HepG2 (cell line): ENCODE data around the gene ASPRV1. TPM values are rescaled to one million over a fixed set of nuclear protein-coding genes. Genes with fewer than 3 reads are reported as not detected.

Experiments
- HNF1B ChIP-seq: sonication (generic); formaldehyde crosslinking; IDR thresholded peaks from 2 replicates; pipeline ENCODE4 v1.5.1; 2020; ENCODE audit warnings: mild to moderate bottlenecking, moderate library complexity, missing genetic modification reagents
- IRF2 ChIP-seq: IDR thresholded peaks from 2 replicates; pipeline ENCODE4 v1.6.1; 2018; ENCODE audit warnings: missing genetic modification reagents, missing compliant biosample characterization
- KDM5B ChIP-seq: sonication (generic); formaldehyde crosslinking; IDR thresholded peaks from 2 replicates; pipeline ENCODE4 v1.4.0; 2020; ENCODE audit warnings: missing genetic modification reagents, mild to moderate bottlenecking, borderline replicate concordance
- MAFK ChIP-seq, 2 experiments: IDR thresholded peaks in 1 of 2; conservative IDR thresholded peaks in 1 of 2; 2 replicates each; pipeline ENCODE4 v1.6.1; 2011; ENCODE audit warnings: improper control_type of control experiment in 2 of 2, low read length in 2 of 2
- MBD4 ChIP-seq: IDR thresholded peaks from 2 replicates; pipeline ENCODE4 v1.6.1; 2012; ENCODE audit warnings: low read length, inconsistent platforms, borderline replicate concordance
- NR2F6 ChIP-seq, 2 experiments: IDR thresholded peaks; 2 replicates each; pipeline ENCODE4 v1.6.1; 2016; ENCODE audit warnings: antibody characterized with exemption in 1 of 2, mild to moderate bottlenecking in 1 of 2
- RFX5 ChIP-seq: IDR thresholded peaks from 2 replicates; pipeline ENCODE4 v1.6.1; 2011; ENCODE audit warnings: low read depth, low read length, improper control_type of control experiment
- RXRA ChIP-seq: sonication (generic); formaldehyde crosslinking; IDR thresholded peaks from 2 replicates; pipeline ENCODE4 v1.5.1; 2020; ENCODE audit warnings: missing genetic modification reagents
- ZBTB42 ChIP-seq: sonication (generic); formaldehyde crosslinking; IDR thresholded peaks from 2 replicates; pipeline ENCODE4 v1.5.0; 2020; ENCODE audit warnings: mild to moderate bottlenecking, missing genetic modification reagents
- ZFP1 ChIP-seq: IDR thresholded peaks from 2 replicates; pipeline ENCODE4 v1.6.1; 2016
- ZHX2 ChIP-seq, 2 experiments: sonication (generic) in 1 of 2; formaldehyde crosslinking in 1 of 2; IDR thresholded peaks; 2 replicates each; pipeline versions ENCODE4 v1.6.1 to v1.9.0; 2014 to 2022; ENCODE audit warnings: antibody characterized with exemption in 1 of 2, borderline replicate concordance in 1 of 2, inconsistent platforms in 1 of 2, low read depth in 1 of 2, missing genetic modification reagents in 1 of 2
- ZNF678 ChIP-seq: sonication (generic); formaldehyde crosslinking; IDR thresholded peaks from 2 replicates; pipeline ENCODE4 v1.4.0; 2020; ENCODE audit warnings: mild to moderate bottlenecking, missing genetic modification reagents
- polyA plus RNA-seq, 8 experiments: library from polyadenylated mRNA; depleted of rRNA in 3 of 8; stranded (reverse) in 7 of 8; unstranded in 1 of 8; fragments of >200 nt; fragmentation: Illumina TruSeq in 4 of 8; extraction: Trizol in 4 of 8; gene quantifications; 2 replicates each; pipeline versions ENCODE4 v1.2.1 to v1.2.3, GENCODE V29; 2011 to 2016; ENCODE audit warnings: low read depth in 4 of 8, missing spikeins in 1 of 8, mixed read lengths in 1 of 8; ENCODE audit not compliant: insufficient read depth in 1 of 8
- total RNA-seq, 5 experiments: library from RNA; depleted of rRNA; stranded (reverse); fragments of >200 nt; fragmentation: Illumina TruSeq; extraction: Trizol; gene quantifications; 2 replicates each; pipeline ENCODE4 v1.2.3, GENCODE V29; 2016; ENCODE audit warnings: low read depth in 1 of 5
- TF ChIP-seq, protein P1 (sequence below): sonication (generic); formaldehyde crosslinking; IDR thresholded peaks from 2 replicates; pipeline ENCODE4 v1.8.0; 2022; ENCODE audit warnings: mild to moderate bottlenecking, missing genetic modification reagents, moderate library complexity
- TF ChIP-seq, protein P2 (sequence below): sonication (generic); formaldehyde crosslinking; IDR thresholded peaks from 2 replicates; pipeline ENCODE4 v1.4.0; 2020; ENCODE audit warnings: mild to moderate bottlenecking, missing genetic modification reagents
- TF ChIP-seq, protein P3 (sequence below): IDR thresholded peaks from 2 replicates; pipeline ENCODE4 v1.6.1; 2018; ENCODE audit warnings: missing genetic modification reagents, mild to moderate bottlenecking, missing compliant biosample characterization

Gene ASPRV1
- total and polyA plus RNA-seq, 2 of the 13 experiments (the other 11 are each of a cell fraction or from before 2014, with no cell fraction given) = 0.40 to 0.48 TPM

GRCh38 chr2:69969126-69969983 is 7.9 kb upstream of the ASPRV1 start (continued):
- peak; percentile 32; the same call in 1 of the 2 replicates for TF ChIP-seq NR2F6 (IDR thresholded peaks at IDR 0.05)
- TF ChIP-seq NR2F6 (CRISPR knock-in tag; IDR thresholded peaks at IDR 0.05) = peak; percentile 44; the same call in 1 of the 2 replicates
- TF ChIP-seq, protein P1, sequence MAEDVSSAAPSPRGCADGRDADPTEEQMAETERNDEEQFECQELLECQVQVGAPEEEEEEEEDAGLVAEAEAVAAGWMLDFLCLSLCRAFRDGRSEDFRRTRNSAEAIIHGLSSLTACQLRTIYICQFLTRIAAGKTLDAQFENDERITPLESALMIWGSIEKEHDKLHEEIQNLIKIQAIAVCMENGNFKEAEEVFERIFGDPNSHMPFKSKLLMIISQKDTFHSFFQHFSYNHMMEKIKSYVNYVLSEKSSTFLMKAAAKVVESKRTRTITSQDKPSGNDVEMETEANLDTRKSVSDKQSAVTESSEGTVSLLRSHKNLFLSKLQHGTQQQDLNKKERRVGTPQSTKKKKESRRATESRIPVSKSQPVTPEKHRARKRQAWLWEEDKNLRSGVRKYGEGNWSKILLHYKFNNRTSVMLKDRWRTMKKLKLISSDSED (CRISPR knock-in tag) = no peak
- TF ChIP-seq ZNF678 (CRISPR knock-in tag) = no peak
- no peak for TF ChIP-seq MAFK (conservative IDR thresholded peaks at IDR 0.05 in 1 of 2, IDR thresholded peaks at IDR 0.05 in 1 of 2; ENCODE audit: low read length in 2 of 2)
- no peak for TF ChIP-seq MBD4
- peak; percentile 41; the same call in 1 of the 2 replicates for TF ChIP-seq IRF2 (CRISPR knock-in tag)
- peak; percentile 81 for TF ChIP-seq HNF1B (CRISPR knock-in tag)
- TF ChIP-seq RXRA = 0 out of 2 replicates have a peak, but pooled peaks have one; percentile 17
- peak; percentile 36; the same call in 1 of the 2 replicates for TF ChIP-seq KDM5B (CRISPR knock-in tag)
- TF ChIP-seq RFX5 = no peak
- TF ChIP-seq, protein P2, sequence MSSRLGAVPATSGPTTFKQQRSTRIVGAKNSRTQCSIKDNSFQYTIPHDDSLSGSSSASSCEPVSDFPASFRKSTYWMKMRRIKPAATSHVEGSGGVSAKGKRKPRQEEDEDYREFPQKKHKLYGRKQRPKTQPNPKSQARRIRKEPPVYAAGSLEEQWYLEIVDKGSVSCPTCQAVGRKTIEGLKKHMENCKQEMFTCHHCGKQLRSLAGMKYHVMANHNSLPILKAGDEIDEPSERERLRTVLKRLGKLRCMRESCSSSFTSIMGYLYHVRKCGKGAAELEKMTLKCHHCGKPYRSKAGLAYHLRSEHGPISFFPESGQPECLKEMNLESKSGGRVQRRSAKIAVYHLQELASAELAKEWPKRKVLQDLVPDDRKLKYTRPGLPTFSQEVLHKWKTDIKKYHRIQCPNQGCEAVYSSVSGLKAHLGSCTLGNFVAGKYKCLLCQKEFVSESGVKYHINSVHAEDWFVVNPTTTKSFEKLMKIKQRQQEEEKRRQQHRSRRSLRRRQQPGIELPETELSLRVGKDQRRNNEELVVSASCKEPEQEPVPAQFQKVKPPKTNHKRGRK (CRISPR knock-in tag) = 0 out of 2 replicates have a peak, but pooled peaks have one; percentile 23
- no peak for TF ChIP-seq ZBTB42 (CRISPR knock-in tag)
- TF ChIP-seq, protein P3, sequence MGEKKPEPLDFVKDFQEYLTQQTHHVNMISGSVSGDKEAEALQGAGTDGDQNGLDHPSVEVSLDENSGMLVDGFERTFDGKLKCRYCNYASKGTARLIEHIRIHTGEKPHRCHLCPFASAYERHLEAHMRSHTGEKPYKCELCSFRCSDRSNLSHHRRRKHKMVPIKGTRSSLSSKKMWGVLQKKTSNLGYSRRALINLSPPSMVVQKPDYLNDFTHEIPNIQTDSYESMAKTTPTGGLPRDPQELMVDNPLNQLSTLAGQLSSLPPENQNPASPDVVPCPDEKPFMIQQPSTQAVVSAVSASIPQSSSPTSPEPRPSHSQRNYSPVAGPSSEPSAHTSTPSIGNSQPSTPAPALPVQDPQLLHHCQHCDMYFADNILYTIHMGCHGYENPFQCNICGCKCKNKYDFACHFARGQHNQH = peak; percentile 35; the same call in 1 of the 2 replicates
- TF ChIP-seq ZHX2 (IDR thresholded peaks at IDR 0.05; ENCODE audit: low read depth) = no peak
- no peak for TF ChIP-seq ZHX2 (CRISPR knock-in tag; IDR thresholded peaks at IDR 0.05; ENCODE audit: borderline replicate concordance)
- TF ChIP-seq ZFP1 (CRISPR knock-in tag) = no peak
